GM18505 (cell line): ENCODE data around the gene FAM177B.

ENCODE experiments used
- ATAC-seq: cut with Tn5 transposase; IDR thresholded peaks from one replicate; pipeline ENCODE4 v1.9.1; 2021; ENCODE audit not compliant: unreplicated experiment
- POLR2A ChIP-seq: IDR thresholded peaks from 4 replicates; pipeline ENCODE4 v1.6.1; 2011; ENCODE audit warnings: borderline replicate concordance; ENCODE audit not compliant: insufficient read depth, insufficient read length; ENCODE audit errors: extremely low read depth

FAM177B gene

DNA sequence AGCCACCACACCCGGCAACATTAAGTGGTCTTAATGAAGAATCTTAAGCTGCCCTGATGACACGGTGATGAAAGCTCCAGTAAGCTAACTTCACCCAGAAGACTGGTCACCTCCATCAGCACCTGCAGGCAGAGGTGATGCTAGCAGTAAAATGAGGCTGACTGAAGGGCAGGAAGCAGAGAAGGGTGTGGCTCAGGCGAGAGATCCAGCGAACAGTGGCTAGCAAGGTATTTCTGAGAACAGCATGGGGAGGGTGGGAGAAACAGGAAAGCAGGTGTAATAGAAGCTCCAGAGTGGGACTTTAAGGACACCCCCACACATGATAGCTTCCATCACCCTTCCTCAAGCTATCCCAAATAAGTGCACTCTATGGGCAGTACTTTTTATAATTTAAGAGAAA lies 62.0 kb downstream of the FAM177B start:
- no peak for TF ChIP-seq POLR2A
- no peak for ATAC-seq
